ENCODE results near the gene ATP10A.

The ATP10A gene

DNA sequence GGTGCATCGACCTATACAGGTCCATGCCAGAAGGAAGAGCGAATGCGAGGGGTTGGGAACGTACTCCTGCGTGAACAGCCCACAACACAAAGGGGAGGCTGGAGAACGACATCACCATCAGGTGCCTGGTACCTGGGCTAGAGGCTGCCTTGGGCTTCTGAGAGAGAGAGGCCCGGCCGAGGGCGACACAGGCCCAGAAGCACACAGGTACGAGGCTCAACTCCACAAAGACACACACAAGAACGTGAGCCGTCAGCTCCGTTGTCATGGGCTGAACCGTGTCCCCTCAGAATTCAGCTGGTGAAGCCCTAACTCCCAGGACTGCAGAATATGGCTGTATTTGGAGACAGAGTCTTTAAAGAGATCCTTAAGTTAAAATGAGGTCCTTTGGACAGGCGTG, 134.3 kb downstream of the ATP10A start:
- TF ChIP-seq, protein P1, sequence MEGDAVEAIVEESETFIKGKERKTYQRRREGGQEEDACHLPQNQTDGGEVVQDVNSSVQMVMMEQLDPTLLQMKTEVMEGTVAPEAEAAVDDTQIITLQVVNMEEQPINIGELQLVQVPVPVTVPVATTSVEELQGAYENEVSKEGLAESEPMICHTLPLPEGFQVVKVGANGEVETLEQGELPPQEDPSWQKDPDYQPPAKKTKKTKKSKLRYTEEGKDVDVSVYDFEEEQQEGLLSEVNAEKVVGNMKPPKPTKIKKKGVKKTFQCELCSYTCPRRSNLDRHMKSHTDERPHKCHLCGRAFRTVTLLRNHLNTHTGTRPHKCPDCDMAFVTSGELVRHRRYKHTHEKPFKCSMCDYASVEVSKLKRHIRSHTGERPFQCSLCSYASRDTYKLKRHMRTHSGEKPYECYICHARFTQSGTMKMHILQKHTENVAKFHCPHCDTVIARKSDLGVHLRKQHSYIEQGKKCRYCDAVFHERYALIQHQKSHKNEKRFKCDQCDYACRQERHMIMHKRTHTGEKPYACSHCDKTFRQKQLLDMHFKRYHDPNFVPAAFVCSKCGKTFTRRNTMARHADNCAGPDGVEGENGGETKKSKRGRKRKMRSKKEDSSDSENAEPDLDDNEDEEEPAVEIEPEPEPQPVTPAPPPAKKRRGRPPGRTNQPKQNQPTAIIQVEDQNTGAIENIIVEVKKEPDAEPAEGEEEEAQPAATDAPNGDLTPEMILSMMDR (IDR thresholded peaks at IDR 0.05; ENCODE audit: unreplicated experiment in 3 of 3), result no peak
- Mint-ChIP-seq H3K9me3 (no peaks in the 10 kb centered on the region), H3K27me3 (ENCODE audit: low read depth) (peaks cover 14% of the 10 kb centered on the region), H3K27ac (no peak overlapping the region), H3K4me3 (no peak overlapping the region), H3K4me1 (no peaks in the 10 kb centered on the region), H3K36me3 (ENCODE audit: low read depth) (no peaks in the 10 kb centered on the region)

DNA sequence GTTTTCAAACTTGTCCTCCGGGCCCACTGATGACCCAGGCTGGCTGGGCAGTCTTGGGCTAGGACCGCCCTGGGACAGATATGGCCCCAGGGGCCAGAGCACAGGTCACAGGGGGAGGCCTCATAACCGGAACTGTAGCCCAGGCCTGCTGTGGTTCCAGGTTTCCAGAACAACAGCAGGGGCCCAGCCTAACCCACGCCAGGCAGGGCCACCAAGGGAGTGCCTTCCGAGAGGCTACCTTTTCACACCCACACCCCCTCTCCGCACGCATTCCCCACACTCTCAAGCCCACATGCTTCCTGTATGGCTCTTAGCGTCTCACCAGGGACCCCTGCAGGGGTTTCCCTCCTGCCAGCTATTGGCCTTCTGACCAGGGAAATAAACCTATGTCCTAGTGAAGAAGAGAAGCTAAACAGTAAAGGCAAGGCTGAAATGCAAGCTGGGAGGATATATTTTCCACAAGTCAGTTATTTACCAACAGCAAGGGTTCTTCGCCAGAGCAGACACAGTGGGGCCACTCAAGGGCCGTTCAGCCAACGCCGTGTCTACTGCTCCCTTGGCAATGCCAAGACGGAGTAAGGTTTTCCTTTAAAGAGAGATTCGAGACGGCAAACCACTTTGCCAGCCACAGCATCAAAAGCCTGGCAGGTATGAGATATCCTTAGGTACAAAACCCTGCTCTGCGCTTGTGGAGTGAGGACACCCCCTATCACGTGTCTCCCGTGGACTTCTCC, 135.1 kb downstream of the ATP10A start:
- Mint-ChIP-seq H3K9me3 (no peaks in the 10 kb centered on the region), H3K36me3 (ENCODE audit: low read depth) (no peaks in the 10 kb centered on the region), H3K4me3 (no peak overlapping the region), H3K4me1 (no peaks in the 10 kb centered on the region), H3K27me3 (ENCODE audit: low read depth) (peaks cover 14% of the 10 kb centered on the region), H3K27ac (no peak overlapping the region)
- TF ChIP-seq, protein P1 (IDR thresholded peaks at IDR 0.05; ENCODE audit: unreplicated experiment in 3 of 3), result no peak

DNA sequence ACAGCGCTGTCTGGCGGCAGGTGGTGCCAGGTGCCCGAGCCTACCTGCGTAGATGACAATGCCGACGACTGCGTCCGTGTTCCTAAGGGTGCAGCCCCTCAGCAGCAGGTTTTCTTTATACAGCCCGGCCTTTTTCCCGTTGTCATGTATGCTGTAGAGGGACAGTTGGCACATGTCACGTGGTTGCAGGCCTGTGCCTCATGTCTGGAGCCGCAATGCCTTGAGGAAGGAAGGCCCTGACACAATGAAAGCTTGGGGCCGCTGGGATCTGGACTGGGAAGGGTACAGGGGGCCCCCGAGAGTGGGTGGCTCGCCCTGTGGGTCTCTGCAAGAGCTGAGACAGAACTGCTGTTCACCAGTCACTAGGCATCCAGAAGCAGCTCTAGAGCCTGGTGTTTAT, 136.0 kb downstream of the ATP10A start:
- H3K27ac Mint-ChIP-seq, result no peak overlapping the region
- H3K27me3 Mint-ChIP-seq (ENCODE audit: low read depth), result peaks cover 12% of the 10 kb centered on the region
- no peaks in the 10 kb centered on the region for H3K4me1 Mint-ChIP-seq
- H3K4me3 Mint-ChIP-seq, result no peak overlapping the region
- TF ChIP-seq, protein P1 (IDR thresholded peaks at IDR 0.05; ENCODE audit: unreplicated experiment in 3 of 3), result no peak
- H3K36me3 Mint-ChIP-seq (ENCODE audit: low read depth), result no peaks in the 10 kb centered on the region
- no peaks in the 10 kb centered on the region for H3K9me3 Mint-ChIP-seq

DNA sequence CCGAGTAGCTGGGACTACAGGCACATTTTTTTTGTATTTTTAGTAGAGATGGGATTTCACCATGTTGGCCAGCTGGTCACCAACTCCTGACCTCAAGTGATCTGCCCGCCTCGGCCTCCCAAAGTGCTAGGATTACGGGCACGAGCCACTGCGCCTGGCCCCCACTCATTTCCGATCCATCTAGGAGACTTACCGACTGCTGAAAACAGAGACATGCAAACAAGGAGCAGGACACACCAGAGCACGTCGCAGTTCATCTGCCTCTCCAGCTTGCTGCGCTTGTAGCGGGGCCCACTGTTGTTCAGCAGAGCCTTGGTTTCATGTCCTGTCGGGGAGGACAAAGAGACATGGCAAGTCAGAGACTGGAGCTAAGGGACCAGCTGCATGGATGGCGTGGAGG, 137.4 kb downstream of the ATP10A start:
- Mint-ChIP-seq H3K27me3 (ENCODE audit: low read depth) (peaks cover 7% of the 10 kb centered on the region), H3K36me3 (ENCODE audit: low read depth) (no peaks in the 10 kb centered on the region), H3K9me3 (no peaks in the 10 kb centered on the region), H3K27ac (no peak overlapping the region), H3K4me3 (no peak overlapping the region), H3K4me1 (no peaks in the 10 kb centered on the region)
- TF ChIP-seq, protein P1 (IDR thresholded peaks at IDR 0.05; ENCODE audit: unreplicated experiment in 3 of 3), result no peak

DNA sequence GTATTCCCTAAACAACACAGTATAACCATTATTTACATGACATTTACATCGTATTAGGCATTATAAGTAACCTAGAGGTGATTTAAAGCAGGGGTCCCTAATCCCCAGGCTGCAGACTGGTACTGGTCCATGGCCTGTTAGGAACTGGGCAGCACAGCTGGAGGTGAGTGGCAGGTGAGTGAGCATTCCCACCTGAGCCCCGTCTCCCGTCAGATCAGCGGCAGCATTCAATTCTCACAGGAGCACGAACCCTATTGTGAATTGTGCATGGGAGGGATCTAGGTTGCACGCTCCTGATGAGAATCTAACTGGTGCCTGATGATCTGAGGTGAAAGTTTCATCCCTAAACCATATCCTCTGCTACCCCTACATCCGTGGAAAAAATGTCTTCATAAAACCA, 138.2 kb downstream of the ATP10A start:
- Mint-ChIP-seq H3K27ac (no peak overlapping the region), H3K9me3 (no peaks in the 10 kb centered on the region), H3K4me3 (no peak overlapping the region), H3K36me3 (ENCODE audit: low read depth) (no peaks in the 10 kb centered on the region), H3K27me3 (ENCODE audit: low read depth) (peaks cover 7% of the 10 kb centered on the region), H3K4me1 (no peaks in the 10 kb centered on the region)
- TF ChIP-seq, protein P1 (IDR thresholded peaks at IDR 0.05; ENCODE audit: unreplicated experiment in 3 of 3), result no peak

DNA sequence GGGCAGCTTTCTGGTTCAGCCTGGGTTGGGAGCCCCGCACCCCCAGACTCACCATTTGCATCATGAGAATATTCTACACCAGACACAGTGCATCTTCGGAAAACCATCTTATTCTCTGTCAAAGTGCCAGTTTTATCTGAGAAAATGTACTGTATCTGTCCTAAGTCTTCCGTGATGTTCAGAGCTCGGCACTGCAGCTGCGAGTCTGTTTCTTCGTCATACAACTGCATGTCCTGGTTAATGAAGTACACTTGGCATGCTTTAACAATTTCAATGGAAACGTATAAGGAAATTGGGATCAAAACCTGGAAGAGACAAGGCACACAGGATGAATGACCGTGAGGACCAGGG, 141.5 kb downstream of the ATP10A start:
- no peak overlapping the region for H3K4me3 Mint-ChIP-seq
- no peak overlapping the region for H3K27ac Mint-ChIP-seq
- H3K36me3 Mint-ChIP-seq (ENCODE audit: low read depth), result no peaks in the 10 kb centered on the region
- TF ChIP-seq, protein P1 (IDR thresholded peaks at IDR 0.05; ENCODE audit: unreplicated experiment in 3 of 3), result no peak
- peaks cover 11% of the 10 kb centered on the region for H3K27me3 Mint-ChIP-seq (ENCODE audit: low read depth)
- H3K4me1 Mint-ChIP-seq, result peaks cover 9% of the 10 kb centered on the region
- H3K9me3 Mint-ChIP-seq, result no peaks in the 10 kb centered on the region

Data from nephron (organoid).